Stimulated activated CD8-positive, alpha-beta memory T cell treated with anti-CD3 and anti-CD28 coated beads, Interleukin-7, amount 100 ng/mL, for 48 hours (primary cell): ENCODE results near the gene ZNHIT1.
"Not testable (repeated sequence)": the region's sequence is repeated elsewhere in the genome, so short reads cannot be mapped to it uniquely, and the experiment has no call there.

Source experiments
- DNase-seq, 2 donors: peaks; one replicate each; pipeline ENCODE4 v3.0.0-alpha.2; 2020; ENCODE audit warnings: low read depth in 1 of 2; ENCODE audit errors: extremely low read depth in 1 of 2

The ZNHIT1 gene

GRCh38 chr7:101240226-101241014 is 22.5 kb downstream of the ZNHIT1 start:
- no peak for DNase-seq

DNA sequence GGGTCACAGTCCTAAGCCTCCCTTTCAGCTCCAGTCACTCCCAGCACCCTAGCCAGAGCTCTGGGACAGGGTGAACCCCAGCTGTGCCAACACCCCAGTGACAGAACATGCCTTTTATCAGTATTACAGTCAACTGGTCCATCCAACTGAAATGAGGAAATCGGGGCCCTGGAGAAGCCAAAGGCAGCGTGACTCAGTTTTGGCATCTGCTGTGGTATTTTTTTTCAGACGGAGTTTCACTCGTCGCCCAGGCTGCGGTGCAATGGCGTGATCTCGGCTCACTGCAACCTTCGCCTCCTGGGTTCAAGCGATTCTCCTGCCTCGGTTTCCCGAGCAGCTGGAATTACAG is 23.0 kb downstream of the ZNHIT1 start:
- no peak for DNase-seq

- DNase-seq: no peak
Observed at GRCh38 chr7:101241443-101242349, 23.7 kb downstream of the ZNHIT1 start.

GRCh38 chr7:101243646-101244374 is 25.8 kb downstream of the ZNHIT1 start:
- no peak for DNase-seq

DNA sequence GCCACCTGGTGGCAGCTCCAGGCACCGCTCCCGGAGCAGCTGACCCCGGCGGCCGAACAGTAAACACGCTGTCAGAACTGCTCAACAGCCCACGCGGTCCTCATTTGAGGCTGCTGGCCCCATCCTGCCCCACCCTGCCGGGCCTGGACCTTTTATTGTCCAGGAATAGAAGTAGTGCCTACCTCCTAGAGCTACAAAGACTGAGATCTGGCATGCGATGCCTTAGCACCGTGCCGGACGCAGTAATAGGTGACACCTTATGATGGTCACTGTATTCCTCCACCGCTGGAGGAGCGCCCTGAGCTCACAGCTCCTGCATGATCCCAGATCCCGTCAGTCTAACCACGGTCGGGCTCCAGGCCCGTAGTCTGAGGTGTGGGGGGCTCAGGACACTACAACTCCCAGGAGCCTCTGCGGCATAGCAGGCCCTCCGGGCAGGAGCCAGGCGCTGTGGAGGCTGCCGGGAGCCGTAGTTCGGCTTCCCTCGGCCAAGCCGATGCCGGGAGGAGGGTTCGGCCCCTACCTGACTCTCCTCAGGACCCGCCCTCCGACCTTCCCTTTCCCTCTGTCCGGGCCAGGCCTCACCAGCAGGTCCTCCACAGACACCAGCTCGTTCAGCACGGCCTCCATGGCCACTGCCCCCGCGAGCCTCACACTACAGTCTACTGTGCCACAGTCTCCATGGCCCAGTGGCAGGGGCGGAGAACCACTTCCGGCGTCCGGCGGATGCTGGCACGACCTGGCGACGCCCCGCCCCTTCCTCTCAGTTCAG is 26.6 kb downstream of the ZNHIT1 start, which contains the start of gene FIS1:
FIS1 (minus strand) TSS at position 707 of the 772 bp plus-strand sequence; CDS start at position 630, 77 bp downstream.
- peak; percentile 89 to 92 for DNase-seq

DNA sequence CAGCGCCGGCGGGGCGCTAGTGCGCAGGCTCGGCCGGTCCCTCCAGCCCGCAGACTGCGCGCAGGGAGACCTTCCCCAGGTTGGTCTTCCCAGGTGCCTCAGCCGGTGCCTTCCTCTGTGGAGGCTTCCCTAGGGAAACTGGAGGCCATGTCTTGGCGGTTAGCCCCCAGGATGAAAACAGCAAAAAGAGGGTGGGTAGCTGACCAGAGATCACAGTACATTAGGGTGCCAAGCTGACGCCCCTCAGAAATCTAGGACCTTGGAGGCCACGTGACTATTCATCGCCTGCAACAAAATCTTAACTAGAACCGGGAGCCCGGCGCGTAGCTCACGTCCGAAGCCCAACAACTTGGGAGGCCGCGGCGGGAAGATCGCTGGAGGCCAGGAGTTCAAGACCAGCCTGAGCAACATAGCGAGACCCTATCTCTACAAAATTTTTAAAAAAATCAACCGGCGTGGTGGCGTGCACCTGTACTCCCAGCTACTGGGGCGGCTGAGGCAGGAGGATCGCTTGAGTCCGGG is 27.2 kb downstream of the ZNHIT1 start:
- no peak for DNase-seq

- DNase-seq: no peak
Observed at GRCh38 chr7:101248276-101248675, 30.3 kb downstream of the ZNHIT1 start.

GRCh38 chr7:101250324-101250723 is 32.4 kb downstream of the ZNHIT1 start:
- no peak for DNase-seq

DNA sequence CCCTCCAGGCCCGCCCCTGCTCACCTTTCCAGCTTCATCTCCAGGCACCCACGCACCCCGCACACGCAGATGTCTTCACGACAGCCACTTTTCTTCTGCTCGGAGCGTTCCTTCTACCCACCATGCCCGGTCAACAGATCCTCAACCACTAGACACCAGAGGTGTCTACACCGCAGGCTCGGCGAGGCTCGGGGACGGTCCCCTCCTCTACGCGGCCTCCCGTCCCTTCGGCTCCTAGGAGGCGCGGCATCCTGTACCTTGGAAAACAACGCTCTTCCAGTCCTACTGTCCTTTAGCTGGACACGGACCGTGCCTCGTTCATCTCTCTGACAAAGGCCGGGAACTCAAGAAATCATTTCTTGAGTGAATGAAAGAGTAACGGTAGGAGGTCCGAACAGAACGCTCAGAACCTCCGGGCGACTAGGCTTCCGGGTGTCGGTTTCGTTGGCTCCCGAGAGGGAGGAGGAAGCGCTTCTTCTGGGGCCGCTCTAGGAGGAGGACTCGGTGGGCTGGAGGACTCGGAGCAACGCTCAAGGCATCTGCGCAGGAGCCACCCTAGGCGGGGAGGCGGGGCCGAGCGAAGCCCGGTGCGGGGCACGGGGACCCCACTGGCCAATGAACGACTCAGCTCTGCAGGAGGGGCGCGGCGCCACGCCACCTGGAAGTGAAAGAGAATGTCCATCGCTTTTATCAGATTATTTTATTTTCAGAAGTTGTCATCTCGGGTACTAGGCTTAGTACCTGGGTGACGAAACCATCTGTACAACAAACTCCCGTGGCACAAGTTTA is 34.1 kb downstream of the ZNHIT1 start:
- peak; percentile 96 to 99 for DNase-seq

- not testable (repeated sequence) for DNase-seq
Observed at GRCh38 chr7:101253199-101253598, 35.2 kb downstream of the ZNHIT1 start.

DNA sequence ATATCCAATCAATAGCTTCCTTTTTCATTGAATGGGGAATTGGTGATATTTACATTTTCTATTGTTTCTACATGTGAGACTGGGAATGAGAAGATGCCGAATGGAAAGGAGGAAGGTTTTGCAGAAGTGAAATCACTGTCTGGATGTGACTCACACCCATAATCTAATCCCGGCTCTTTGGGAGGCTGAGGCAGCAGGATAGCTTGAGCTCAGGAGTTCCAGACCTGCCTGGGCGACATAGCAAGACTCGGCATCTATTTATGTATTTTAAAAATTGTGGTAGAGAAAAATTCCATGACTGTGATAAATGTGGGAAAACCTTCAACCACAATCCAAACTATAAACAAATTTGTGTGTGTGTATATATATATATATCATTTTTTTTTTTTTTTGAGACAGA is 37.8 kb downstream of the ZNHIT1 start:
- no peak for DNase-seq

DNA sequence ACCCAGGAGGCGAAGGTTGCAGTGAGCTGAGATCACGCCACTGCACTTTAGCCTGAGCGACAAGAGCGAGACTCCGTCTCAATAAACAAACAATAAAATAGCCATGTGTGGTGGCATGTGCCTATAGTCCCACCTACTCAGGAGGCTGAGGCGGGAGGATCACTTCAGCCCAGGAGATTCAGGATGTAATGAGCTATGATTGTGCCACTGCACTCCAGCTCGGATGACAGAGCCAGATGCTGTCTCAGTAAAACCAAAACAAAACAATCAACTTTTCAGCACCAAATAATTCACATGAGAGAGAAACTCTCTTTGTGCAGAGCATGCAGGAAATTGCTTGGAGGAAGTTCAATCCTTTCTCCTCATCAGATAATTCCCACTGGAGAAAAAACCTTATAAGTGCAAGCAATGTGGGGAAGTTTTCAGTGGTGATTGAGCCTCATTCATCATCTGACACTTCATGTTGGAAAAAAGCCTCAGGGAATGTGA is 40.3 kb downstream of the ZNHIT1 start:
- no peak for DNase-seq

- DNase-seq: not testable (repeated sequence)
Observed at GRCh38 chr7:101264102-101264706, 46.2 kb downstream of the ZNHIT1 start.

DNA sequence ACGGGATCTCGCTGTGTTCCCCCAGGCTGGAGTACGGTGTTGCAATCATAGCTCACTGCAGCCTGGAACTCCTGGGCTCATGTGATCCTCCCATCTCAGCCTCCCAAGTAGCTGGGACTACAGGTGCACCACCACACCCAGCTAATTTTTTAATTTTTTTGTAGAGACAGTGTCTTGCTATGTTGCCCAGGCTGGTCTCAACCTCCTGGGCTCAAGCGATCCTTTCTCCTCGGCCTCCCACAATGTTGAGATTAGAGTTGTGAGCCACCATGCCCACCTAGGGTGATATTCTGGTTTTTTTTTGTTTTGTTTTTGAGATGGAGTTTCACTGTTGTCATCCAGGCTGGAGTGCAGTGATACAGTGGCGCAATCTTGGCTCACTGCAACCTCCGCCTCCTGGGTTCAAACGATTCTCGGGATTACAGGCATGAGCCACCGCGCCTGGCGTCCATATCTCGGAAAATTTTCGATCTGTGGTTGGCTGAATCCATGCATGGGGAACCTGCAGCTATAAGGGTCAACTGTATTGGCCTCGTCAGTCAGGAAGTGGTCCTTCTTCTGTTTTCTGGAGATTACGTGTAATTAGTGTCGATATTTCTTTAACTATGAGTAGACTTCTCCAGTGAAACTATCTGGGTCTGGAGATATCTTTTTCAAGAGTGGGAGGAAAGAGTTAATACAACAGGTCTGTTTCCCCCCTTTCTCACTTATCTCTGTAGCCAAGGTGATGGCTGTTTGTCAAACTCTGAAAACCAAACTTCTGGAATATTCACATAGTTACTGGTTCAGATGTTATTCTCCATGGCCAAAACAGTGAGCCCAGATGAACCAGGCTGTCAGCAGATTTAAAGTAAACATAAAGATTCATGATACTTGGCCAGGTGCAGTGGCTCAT is 47.9 kb downstream of the ZNHIT1 start:
- DNase-seq: no peak

DNA sequence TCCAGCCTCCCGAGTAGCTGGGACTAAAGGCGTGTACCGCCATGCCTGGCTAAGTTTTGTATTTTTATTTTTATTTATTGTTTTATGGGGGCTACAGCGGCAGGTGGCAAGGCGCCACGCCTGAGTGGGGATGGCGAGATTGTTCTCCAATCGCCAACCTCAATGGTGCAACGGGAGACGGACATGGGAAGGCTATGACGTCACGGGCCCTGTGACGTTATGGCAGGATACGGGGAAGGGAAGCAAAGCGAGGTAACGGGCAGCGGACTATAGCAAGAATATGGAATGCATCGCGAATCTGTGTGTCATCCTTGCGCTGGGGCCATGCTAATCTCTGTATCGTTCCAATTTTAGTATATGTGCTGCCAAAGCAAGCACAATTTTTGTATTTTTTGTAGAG is 51.7 kb downstream of the ZNHIT1 start:
- no peak for DNase-seq

GRCh38 chr7:101271021-101271420 is 53.1 kb downstream of the ZNHIT1 start:
- no peak for DNase-seq

DNA sequence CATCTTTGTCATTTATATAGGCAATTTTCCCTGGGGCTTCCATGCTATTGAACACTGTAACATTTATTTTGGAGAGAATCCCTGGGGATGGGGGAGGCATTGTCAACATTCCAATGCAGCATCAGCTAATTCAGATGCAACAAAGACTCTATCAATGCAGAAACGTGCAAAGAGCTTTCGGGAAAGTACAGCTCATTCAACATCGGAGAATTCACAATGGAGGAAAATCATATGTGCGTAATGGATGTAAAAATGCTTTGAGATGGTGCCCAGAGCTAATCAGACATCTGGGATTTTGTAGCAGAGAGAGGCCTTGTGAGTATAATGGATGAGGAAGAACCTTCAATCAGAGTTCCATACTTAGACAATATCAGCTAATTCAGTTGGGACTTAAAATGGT is 55.2 kb downstream of the ZNHIT1 start:
- DNase-seq: no peak
